ENCODE data around the gene NUP153. TPM values are rescaled to one million over a fixed set of nuclear protein-coding genes. Genes with fewer than 3 reads are reported as not detected.
"Not testable (repeated sequence)": the region's sequence is repeated elsewhere in the genome, so short reads cannot be mapped to it uniquely, and the experiment has no call there.

NUP153 gene
- total RNA-seq, 1 donor from 2014 or later = 23.5 TPM

- intact Hi-C loops (cut with DNase I) = no loop called here
- DNase-seq (ENCODE audit: missing footprints) = no peak
Observed at GRCh38 chr6:17716221-17716620, 9.5 kb upstream of the NUP153 start.

GRCh38 chr6:17714879-17715851, 8.4 kb upstream of the NUP153 start:
- ATAC-seq = no peak

More at GRCh38 chr6:17716221-17716620, 9.5 kb upstream of the NUP153 start:
- ATAC-seq = no peak

GRCh38 chr6:17714177-17714576, 7.5 kb upstream of the NUP153 start:
- no peak for ATAC-seq
- DNase-seq (ENCODE audit: missing footprints) = no peak
- intact Hi-C loops (cut with DNase I) = no loop called here

More at GRCh38 chr6:17714879-17715851, 8.4 kb upstream of the NUP153 start:
- no peak for DNase-seq (ENCODE audit: missing footprints)
- intact Hi-C loops (cut with DNase I) = no loop called here

- DNase-seq (ENCODE audit: missing footprints) = no peak
- no peak for ATAC-seq
- intact Hi-C loops (cut with DNase I) = no loop called here
Observed at GRCh38 chr6:17712576-17712975, 5.9 kb upstream of the NUP153 start.

DNA sequence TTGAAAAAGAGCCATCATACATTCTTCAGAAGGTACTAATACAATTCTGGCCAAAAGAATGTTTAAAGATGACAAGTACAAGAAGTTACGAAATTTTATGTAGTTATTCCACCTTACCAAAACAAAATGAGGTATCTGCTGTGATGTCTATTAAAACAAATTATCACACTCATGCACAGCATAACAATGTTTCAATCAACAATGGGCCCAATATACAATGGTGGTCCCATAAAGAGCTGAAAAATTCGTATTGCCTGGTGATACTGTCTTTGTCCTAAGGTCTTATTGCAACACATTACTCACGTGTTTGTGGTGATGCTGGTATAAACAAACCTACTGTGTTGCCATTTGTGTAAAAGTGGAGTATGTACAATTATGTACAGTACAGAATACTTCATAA, 3.6 kb upstream of the NUP153 start:
- ATAC-seq = no peak
- intact Hi-C loops (cut with DNase I) = no loop called here
- DNase-seq (ENCODE audit: missing footprints) = no peak

DNA sequence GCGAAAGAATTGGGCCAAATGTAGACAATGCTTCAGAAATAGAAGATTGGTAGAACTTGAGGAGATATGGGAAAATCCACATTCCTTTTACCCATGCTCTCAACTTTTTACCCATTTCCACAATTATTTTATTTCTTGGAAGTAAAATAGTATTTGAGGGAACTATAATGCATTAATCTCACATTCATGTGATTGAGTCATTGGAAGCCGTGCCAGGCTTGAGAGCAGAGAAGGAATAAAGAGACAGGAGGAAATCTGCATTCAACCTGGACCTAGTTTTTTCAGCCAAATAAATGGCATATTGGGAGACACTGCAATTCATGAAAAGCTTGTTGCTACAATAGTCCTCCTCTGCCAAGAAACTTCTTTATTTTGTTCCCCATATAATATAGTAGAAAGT, 2.8 kb upstream of the NUP153 start:
- ATAC-seq (no peak), DNase-seq (ENCODE audit: missing footprints) (no peak)
- intact Hi-C loops (cut with DNase I) = no loop called here

GRCh38 chr6:17708035-17708434, 1.3 kb upstream of the NUP153 start:
- DNase-seq (ENCODE audit: missing footprints); intact Hi-C loops (cut with DNase I); ATAC-seq: not testable (repeated sequence)

GRCh38 chr6:17707371-17707651, 586 bp upstream of the NUP153 start:
- ATAC-seq = no peak
- intact Hi-C loops (cut with DNase I) = loop anchor here (2.0 kb wide), 1 partner anchor 107 kb away; the partner anchor contains the start of gene FAM8A1
- DNase-seq (ENCODE audit: missing footprints) = no peak

DNA sequence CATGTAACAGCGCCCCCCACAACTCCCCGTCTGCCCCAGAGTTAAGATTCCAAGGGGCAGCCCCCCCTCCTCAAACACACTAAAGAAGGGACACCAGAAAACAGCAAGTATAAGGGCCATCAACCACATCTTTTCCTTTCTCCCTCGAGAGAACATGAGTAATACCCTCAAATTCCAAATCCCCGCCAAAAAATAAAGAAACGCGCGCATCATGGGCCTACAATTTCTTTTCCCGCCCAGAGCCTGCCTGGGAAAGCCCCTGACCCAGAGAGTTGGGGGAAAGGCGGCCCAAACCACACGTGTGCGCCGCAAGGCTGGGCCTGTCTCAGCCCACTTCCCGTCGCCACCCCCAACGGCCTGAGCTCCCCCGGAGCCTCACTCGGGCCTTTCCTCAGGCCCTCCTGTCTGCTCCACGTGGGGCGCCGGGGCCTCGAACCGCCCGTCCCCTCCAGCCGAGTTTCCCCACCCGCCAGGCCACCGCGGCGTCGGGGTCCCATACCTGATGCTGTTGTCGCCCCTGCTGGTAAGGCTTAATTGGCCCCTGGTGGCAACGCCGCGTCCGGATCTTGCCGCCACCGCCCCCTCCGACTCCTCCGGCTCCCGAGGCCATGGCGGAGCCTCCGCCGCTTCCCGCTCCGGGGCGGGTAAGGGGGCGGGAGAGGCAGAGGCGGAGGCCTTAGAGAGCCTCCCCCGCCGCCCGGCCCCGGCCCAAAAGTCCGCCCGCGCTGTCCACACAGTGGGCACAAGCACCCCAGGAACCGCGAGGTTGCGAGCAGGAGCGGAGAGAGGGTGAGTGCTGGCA, 746 bp downstream of the NUP153 start:
- ATAC-seq (peak; percentile 62), DNase-seq (ENCODE audit: missing footprints) (peak; percentile 68)
- intact Hi-C loops (cut with DNase I) = loop anchor here (2.0 kb wide), 1 partner anchor 105 kb away; the partner anchor contains the start of gene FAM8A1

DNA sequence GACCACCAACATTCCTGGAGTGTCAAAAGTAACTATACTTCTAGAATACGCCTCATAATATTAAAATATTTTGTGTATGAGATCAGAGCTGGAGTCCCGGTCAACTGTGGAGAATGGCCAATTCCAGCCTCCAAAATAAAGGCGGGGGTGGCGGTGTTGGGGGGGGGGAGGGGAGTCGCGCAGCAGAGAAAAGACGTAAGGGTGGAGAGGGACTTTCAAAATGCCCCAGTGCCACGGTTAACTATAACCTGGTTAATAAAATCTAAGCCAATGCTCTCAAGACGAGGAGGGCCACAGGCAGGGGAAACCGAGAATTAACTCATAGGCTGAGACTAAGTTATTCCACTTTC, 1.3 kb downstream of the NUP153 start:
- DNase-seq (ENCODE audit: missing footprints) (no peak), ATAC-seq (peak; percentile 18)
- intact Hi-C loops (cut with DNase I) = no loop called here

GRCh38 chr6:17703256-17703694, 3.5 kb downstream of the NUP153 start:
- no peak for ATAC-seq
- intact Hi-C loops (cut with DNase I) = no loop called here
- DNase-seq (ENCODE audit: missing footprints) = no peak

DNA sequence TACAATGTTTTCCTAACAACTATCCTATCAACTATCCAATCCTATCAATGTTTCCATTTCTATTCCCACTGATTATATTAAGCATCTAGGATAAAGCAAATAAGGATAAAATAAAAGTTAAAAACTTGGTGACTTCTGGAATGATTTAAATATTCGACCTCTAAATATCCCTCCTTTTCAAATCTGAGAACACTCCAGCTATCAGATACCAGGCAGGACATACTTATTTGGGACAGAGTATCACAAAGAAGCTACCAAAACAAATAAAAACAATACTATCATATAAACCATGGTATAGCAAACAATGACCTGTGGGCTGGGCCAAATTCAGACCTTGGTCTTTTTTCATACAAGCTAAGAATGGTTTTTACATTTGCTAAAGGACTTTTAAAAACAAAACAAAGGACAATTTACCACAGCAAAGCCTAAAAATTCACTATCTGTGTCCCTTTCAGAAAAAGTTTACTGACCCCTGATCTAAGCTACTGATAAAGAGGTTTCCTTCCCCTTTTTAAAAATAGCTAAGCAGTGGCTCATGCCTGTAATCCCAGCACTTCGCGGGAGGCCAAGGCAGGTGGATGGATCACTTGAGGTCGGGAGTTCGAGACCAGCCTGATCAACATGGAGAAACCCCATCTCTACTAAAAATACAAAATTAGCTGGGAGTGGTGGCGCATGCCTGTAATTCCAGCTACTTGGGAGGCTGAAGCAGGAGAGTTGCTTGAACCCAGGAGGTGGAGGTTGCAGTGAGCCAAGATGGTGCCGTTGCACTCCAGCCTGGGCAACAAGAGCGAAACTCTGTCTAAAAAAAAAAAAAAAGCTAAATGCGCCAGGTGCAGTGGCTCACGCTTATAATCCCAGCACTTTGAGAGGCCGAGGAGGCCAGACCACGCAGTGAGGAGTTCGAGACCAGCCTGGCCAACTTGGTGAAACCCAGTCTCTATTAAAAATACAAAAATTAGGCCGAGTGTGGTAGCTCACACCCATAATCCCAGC, 6.0 kb downstream of the NUP153 start:
- intact Hi-C loops (cut with DNase I) = no loop called here
- ATAC-seq (no peak), DNase-seq (ENCODE audit: missing footprints) (no peak)

DNA sequence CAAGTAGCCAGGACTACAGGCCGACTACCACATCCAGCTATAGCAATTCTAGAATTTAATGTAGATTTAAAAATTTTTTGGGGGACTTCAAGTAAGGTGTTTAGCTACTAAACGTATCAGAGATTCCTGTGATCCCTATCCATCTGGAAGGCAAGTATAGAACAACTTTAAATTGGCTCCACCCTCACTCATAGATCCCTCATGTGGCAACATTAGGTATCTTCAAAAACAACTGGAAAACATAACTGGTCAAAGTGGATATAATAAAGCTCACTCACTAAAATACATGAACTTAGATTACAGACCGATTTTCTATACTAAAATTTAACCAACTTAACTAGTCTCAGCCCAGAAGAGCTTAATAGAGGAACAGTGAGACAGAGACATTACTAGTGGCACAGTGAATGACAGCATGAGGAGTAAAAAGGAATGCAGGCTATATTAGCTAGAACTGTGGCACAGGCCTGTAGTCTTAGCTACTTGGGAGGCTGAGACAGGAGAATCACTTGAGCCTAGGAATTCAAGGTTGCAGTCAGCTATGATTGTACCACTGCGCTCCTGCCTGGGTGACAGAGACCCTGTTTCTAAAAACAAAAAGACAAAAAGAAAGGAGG, 14.7 kb downstream of the NUP153 start:
- DNase-seq (ENCODE audit: missing footprints) (no peak), ATAC-seq (no peak)
- intact Hi-C loops (cut with DNase I) = no loop called here

DNA sequence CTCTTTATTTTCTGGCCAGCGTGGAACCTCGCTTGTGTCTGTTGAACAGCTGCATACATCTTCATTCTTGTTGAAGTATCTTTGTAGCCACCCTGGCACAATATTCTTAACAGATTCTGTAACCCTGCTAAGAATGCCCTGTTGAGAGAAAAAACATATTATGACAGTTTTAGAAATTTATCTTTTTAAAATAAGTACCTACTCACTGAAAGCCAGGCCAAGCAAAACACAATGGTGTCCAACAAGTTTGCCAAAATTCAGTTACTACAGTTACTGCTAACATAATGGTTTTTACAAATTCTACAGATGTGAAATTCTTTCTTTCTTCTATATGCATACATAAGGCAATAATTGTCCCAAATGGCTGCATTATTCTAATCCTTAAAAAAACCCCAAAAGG, 18.2 kb downstream of the NUP153 start:
- ATAC-seq (no peak), DNase-seq (ENCODE audit: missing footprints) (no peak)
- intact Hi-C loops (cut with DNase I) = no loop called here

GRCh38 chr6:17687136-17687535, 19.6 kb downstream of the NUP153 start:
- ATAC-seq (no peak), DNase-seq (ENCODE audit: missing footprints) (no peak)
- intact Hi-C loops (cut with DNase I) = no loop called here

GRCh38 chr6:17684134-17684533, 22.6 kb downstream of the NUP153 start:
- DNase-seq (ENCODE audit: missing footprints) (no peak), ATAC-seq (no peak)
- intact Hi-C loops (cut with DNase I) = no loop called here

GRCh38 chr6:17683428-17683827, 23.3 kb downstream of the NUP153 start:
- no peak for ATAC-seq
- no peak for DNase-seq (ENCODE audit: missing footprints)
- intact Hi-C loops (cut with DNase I) = no loop called here

- ATAC-seq = no peak
- intact Hi-C loops (cut with DNase I) = no loop called here
Observed at GRCh38 chr6:17679726-17680125, 27.0 kb downstream of the NUP153 start.

More at GRCh38 chr6:17679726-17680125, 27.0 kb downstream of the NUP153 start:
- DNase-seq (ENCODE audit: missing footprints) = no peak

Measured in Right ventricle myocardium inferior (tissue), 1 donor.